ENCODE results near the gene CETN1. TPM values are rescaled to one million over a fixed set of nuclear protein-coding genes. Genes with fewer than 3 reads are reported as not detected.

CETN1 gene
- total RNA-seq, result not detected in 2 replicates

DNA sequence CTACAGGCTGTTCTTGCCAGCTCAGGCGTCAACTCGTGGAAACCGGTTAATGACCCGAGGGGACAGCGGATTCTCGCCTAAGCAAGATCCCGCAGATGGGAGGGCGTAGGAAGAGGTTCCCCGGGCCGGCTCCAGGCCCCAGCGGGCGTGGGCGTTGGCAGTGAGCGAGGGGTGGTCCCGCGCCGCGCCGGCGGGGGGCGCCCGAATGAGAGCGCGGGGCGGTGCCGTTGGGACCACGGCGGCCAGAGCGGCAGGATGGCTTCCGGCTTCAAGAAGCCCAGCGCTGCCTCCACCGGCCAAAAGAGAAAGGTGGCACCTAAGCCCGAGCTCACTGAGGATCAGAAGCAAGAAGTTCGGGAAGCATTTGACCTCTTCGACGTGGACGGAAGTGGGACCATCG, at the start of gene CETN1:
Gene CETN1 (plus strand): TSS at position 227 of the 400 bp plus-strand sequence. CDS start 29 bp downstream, at position 256.

Other genes with a start within 250 kb of the CETN1 start
- 21.6 and 24.0 TPM in 2 replicates for gene COLEC12, start 79.7 kb upstream of the CETN1 start, total RNA-seq
- not detected in 2 replicates for gene CLUL1, start 16.6 kb downstream of the CETN1 start, total RNA-seq
- gene TYMS, start 77.3 kb downstream of the CETN1 start, total RNA-seq, result 26.3 and 27.6 TPM in 2 replicates
- gene ENOSF1, start 132.2 kb downstream of the CETN1 start, total RNA-seq, result 41.3 and 49.7 TPM in 2 replicates
- 82.6 and 91.6 TPM in 2 replicates for gene YES1, start 231.9 kb downstream of the CETN1 start, total RNA-seq

Data from aortic smooth muscle cell (primary cell).